Panc1 (cell line): ENCODE measurements around the gene TMEM236. TPM values are rescaled to one million over a fixed set of nuclear protein-coding genes. Genes with fewer than 3 reads are reported as not detected.
A peak's percentile ranks its signal among the peaks of the same experiment; 100 is the strongest.

ENCODE experiments used
- ATAC-seq: fragments of 200-7000 bp; cut with Tn5 transposase; 2 replicates; pipeline ENCODE4 v1.9.1; 2020; ENCODE audit warnings: mild to moderate bottlenecking, moderate library complexity
- Bru-seq: library from RNA; stranded (reverse); fragments of 400-500 nt; gene quantifications from one replicate; lab custom pipeline; 2021; lab: Mats Ljungman, UMichigan
- BruChase-seq, 2 experiments: library from RNA; stranded (reverse); fragments of 400-500 nt; gene quantifications; one replicate each; lab custom pipeline; 2021; lab: Mats Ljungman, UMichigan
- BruUV-seq: library from RNA; stranded (reverse); fragments of 400-500 nt; replicated peaks from 2 replicates; lab custom pipeline; 2021; lab: Mats Ljungman, UMichigan
- CTCF ChIA-PET: fragments of 300-600 bp; sonication (Branson Sonifier 250); formaldehyde crosslinking; loops from one replicate; lab custom pipeline; 2022; ENCODE audit warnings: antibody characterized with exemption; lab: Charles Lee
- POLR2A ChIA-PET: fragments of 300-600 bp; sonication (Branson Sonifier 250); formaldehyde crosslinking; loops from one replicate; lab custom pipeline; 2022; ENCODE audit warnings: antibody characterized with exemption; lab: Charles Lee
- DNase-seq: peaks from one replicate; pipeline ENCODE4 v3.0.0-alpha.2; 2010; ENCODE audit warnings: low read depth, low spot score
- H3K27ac ChIP-seq: 2 replicates; pipeline ENCODE4 v1.5.1; 2011; ENCODE audit warnings: mild to moderate bottlenecking, low read length, inconsistent platforms
- H3K27me3 ChIP-seq: fragments of 200-500 bp; sonication (Bioruptor generic); 2 replicates; pipeline ENCODE4 v1.6.0; 2014; ENCODE audit warnings: low read length, inconsistent platforms; ENCODE audit not compliant: control insufficient read depth, insufficient read depth
- H3K36me3 ChIP-seq: fragments of 200-500 bp; sonication (Bioruptor generic); 2 replicates; pipeline ENCODE4 v1.5.1; 2014; ENCODE audit warnings: inconsistent platforms, mild to moderate bottlenecking, low read length, moderate library complexity; ENCODE audit not compliant: control insufficient read depth, insufficient read depth
- H3K4me1 ChIP-seq: 2 replicates; pipeline ENCODE4 v1.5.1; 2011; ENCODE audit warnings: inconsistent platforms, mild to moderate bottlenecking, low read length, moderate library complexity; ENCODE audit not compliant: control insufficient read depth, insufficient read depth
- H3K4me3 ChIP-seq, 2 experiments: 2 replicates each; pipeline ENCODE4 v1.5.1; 2011 to 2012; ENCODE audit warnings: low read depth in 2 of 2, low read length in 2 of 2, mild to moderate bottlenecking in 2 of 2, inconsistent platforms in 1 of 2, moderate library complexity in 1 of 2
- H3K9me3 ChIP-seq: fragments of 200-500 bp; sonication (Bioruptor generic); 2 replicates; pipeline ENCODE4 v1.5.1; 2014; ENCODE audit warnings: low read depth, mild to moderate bottlenecking, inconsistent platforms, low read length, moderate library complexity; ENCODE audit not compliant: control insufficient read depth, insufficient read depth
- CTCF ChIP-seq: fragments of 450-650 bp; IDR thresholded peaks from 2 replicates; pipeline ENCODE4 v1.5.1; 2017; ENCODE audit warnings: mild to moderate bottlenecking
- POLR2AphosphoS5 ChIP-seq: IDR thresholded peaks from 2 replicates; pipeline ENCODE4 v1.6.1; 2012; ENCODE audit warnings: mild to moderate bottlenecking, low read depth, low read length, moderate library complexity
- SIN3A ChIP-seq: IDR thresholded peaks from 2 replicates; pipeline ENCODE4 v1.6.1; 2012; ENCODE audit warnings: low read depth, mild to moderate bottlenecking, low read length, moderate library complexity, borderline replicate concordance; ENCODE audit not compliant: insufficient read depth
- TCF7L2 ChIP-seq: IDR thresholded peaks from 2 replicates; pipeline ENCODE4 v1.6.1; 2011; ENCODE audit warnings: mild to moderate bottlenecking, low read depth, low read length, inconsistent platforms
- in situ Hi-C: cut with HindIII; loops from 2 replicates; pipeline ENCODE4 v1.10.0; 2016; ENCODE audit warnings: low sequenced_read_pairs, low pct_unique_long_range_greater_than_20kb
- intact Hi-C: fragments of 100-400 bp; cut with micrococcal nuclease; formaldehyde crosslinking; loops from one replicate; pipeline ENCODE4 v1.10.0; 2022; ENCODE audit not compliant: unreplicated experiment
- long read RNA-seq: library from polyadenylated mRNA; unstranded; transcript quantifications from one replicate; pipeline ENCODE4 v2.0.0, GENCODE V29; 2021; ENCODE audit not compliant: unreplicated experiment
- polyA plus RNA-seq: library from polyadenylated mRNA; unstranded; fragments of >200 nt; gene quantifications from one replicate; pipeline ENCODE4 v1.2.1, GENCODE V29; 2012; ENCODE audit warnings: missing spikeins; ENCODE audit not compliant: insufficient read length
- total RNA-seq: library from RNA; stranded (reverse); gene quantifications from one replicate; pipeline ENCODE4 v1.2.1, GENCODE V29; 2021; ENCODE audit not compliant: unreplicated experiment
- TF ChIP-seq, protein P1 (sequence below), 2 experiments: IDR thresholded peaks; 2 replicates each; pipeline ENCODE4 v1.6.1; 2011 to 2012; ENCODE audit warnings: low read depth in 2 of 2, control low read depth in 1 of 2, low read length in 1 of 2, mild to moderate bottlenecking in 1 of 2, moderate library complexity in 1 of 2; ENCODE audit not compliant: insufficient read depth in 1 of 2

TMEM236 gene, protein sequence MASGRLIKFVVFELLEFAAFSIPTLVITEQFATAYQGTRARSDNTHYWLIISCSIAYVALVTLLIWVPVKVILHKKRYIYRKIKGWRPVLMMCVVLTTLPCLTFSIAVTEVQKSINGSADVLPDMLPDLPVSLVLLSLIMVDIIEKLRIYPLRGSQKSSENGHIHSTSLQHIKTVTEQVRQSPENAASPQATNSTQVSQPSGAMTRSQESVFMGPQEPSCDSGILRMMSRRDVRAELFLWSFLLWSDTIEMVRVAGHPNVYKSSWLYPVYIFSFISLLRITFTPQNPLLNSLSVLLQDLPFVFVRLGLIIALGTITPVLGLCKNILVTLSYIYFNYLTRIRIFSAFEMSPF
- 0.05 TPM for total RNA-seq
- not detected for polyA plus RNA-seq
- percentile 30 among the genes with signal in this experiment for Bru-seq, nascent RNA
- BruChase-seq, experiment 1, labeled RNA remaining after a 2-hour chase, result percentile 34 among the genes with signal in this experiment
- BruChase-seq, experiment 2, labeled RNA remaining after a 6-hour chase, result percentile 41 among the genes with signal in this experiment
- long read RNA-seq, result 0 reads

- Histone ChIP-seq H3K27me3 (no peaks in the 10 kb centered on the region), H3K36me3 (no peaks in the 10 kb centered on the region), H3K4me3 (no peak within 1 kb of the TSS), H3K4me1 (peaks cover 2% of the 10 kb centered on the region; the same call in 1 of the 2 replicates), H3K27ac (no peak within 1 kb of the TSS), H3K9me3 (no peaks in the 10 kb centered on the region)
- intact Hi-C loops (no loop called here), in situ Hi-C loops (no loop called here)
- DNase-seq (no peak), ATAC-seq (no peak)
- POLR2A ChIA-PET, result no interaction called here
- TF ChIP-seq CTCF (no peak), TCF7L2 (no peak), SIN3A (no peak), POLR2AphosphoS5 (no peak)
- TF ChIP-seq, protein P1, sequence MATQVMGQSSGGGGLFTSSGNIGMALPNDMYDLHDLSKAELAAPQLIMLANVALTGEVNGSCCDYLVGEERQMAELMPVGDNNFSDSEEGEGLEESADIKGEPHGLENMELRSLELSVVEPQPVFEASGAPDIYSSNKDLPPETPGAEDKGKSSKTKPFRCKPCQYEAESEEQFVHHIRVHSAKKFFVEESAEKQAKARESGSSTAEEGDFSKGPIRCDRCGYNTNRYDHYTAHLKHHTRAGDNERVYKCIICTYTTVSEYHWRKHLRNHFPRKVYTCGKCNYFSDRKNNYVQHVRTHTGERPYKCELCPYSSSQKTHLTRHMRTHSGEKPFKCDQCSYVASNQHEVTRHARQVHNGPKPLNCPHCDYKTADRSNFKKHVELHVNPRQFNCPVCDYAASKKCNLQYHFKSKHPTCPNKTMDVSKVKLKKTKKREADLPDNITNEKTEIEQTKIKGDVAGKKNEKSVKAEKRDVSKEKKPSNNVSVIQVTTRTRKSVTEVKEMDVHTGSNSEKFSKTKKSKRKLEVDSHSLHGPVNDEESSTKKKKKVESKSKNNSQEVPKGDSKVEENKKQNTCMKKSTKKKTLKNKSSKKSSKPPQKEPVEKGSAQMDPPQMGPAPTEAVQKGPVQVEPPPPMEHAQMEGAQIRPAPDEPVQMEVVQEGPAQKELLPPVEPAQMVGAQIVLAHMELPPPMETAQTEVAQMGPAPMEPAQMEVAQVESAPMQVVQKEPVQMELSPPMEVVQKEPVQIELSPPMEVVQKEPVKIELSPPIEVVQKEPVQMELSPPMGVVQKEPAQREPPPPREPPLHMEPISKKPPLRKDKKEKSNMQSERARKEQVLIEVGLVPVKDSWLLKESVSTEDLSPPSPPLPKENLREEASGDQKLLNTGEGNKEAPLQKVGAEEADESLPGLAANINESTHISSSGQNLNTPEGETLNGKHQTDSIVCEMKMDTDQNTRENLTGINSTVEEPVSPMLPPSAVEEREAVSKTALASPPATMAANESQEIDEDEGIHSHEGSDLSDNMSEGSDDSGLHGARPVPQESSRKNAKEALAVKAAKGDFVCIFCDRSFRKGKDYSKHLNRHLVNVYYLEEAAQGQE (IDR thresholded peaks at IDR 0.05; ENCODE audit: insufficient read depth in 1 of 2, low read depth in 2 of 2, low read length in 1 of 2), result no peak
- CTCF ChIA-PET, result no interaction called here
- no TSS peak for BruUV-seq
These were observed at the start of gene TMEM236 for GRCh38 chr10:17751781-17752445. TMEM236 (plus strand) TSS chr10:17752201; CDS start chr10:17752296, 95 bp downstream.

GRCh38 chr10:17703706-17704105, 48.3 kb upstream of the TMEM236 start:
- H3K36me3 ChIP-seq, result no peaks in the 10 kb centered on the region
- CTCF ChIA-PET, result no interaction called here
- in situ Hi-C loops, result no loop called here
- no peak overlapping the region for H3K27ac ChIP-seq
- H3K27me3 ChIP-seq, result no peaks in the 10 kb centered on the region
- TF ChIP-seq CTCF (no peak), POLR2AphosphoS5 (no peak), TCF7L2 (no peak), SIN3A (no peak)
- TF ChIP-seq, protein P1 (IDR thresholded peaks at IDR 0.05; ENCODE audit: insufficient read depth in 1 of 2, low read depth in 2 of 2, low read length in 1 of 2), result no peak
- no peak for DNase-seq
- no peak overlapping the region for H3K4me3 ChIP-seq
- H3K4me1 ChIP-seq, result no peaks in the 10 kb centered on the region
- intact Hi-C loops, result no loop called here
- no peak for ATAC-seq
- H3K9me3 ChIP-seq, result no peaks in the 10 kb centered on the region
- POLR2A ChIA-PET, result no interaction called here
- no TSS peak for BruUV-seq
